NK-92 (cell line): Measurements from ENCODE around the gene TACR1.
"Not testable (repeated sequence)": the region's sequence is repeated elsewhere in the genome, so short reads cannot be mapped to it uniquely, and the experiment has no call there.

Source experiments
- DNase-seq: peaks from one replicate; lab custom pipeline; 2025; ENCODE audit not compliant: unreplicated experiment; lab: John Stamatoyannopoulos, UW

The TACR1 gene

GRCh38 chr2:75147884-75148283, 51.4 kb downstream of the TACR1 start:
- DNase-seq = not testable (repeated sequence)

DNA sequence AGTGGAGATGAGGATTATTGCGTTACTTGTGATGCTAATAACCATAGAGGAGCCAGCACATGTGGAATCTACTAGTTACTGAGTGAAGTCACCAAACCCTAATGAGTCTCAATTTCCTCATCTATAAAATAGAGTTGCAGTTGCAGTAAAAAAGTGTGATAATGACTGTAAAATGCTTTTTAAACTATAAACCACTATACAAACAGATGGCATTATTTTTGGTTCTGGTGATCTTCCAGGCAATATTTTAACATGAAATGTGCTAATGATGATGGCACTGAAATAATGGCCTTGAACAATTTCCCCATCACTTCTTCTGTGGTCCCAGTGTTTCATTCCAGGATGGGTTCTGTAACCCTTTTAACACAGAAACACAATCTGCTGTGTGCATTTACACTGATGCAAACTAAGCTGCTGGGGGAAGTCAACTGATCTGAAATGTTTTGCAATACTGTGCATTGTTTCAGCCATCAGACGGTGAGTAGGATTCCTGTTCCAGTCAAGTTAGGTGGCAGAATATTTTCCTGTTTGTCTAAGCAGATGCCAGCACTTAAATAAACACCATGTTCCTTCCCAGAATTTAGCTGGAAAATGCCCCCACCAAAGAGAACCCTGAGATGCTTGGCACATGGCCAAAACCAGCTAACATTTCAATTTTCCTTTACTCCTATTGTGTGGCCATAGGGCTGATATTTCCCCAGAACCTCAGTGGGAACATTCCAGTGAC, 52.6 kb downstream of the TACR1 start:
- DNase-seq = no peak

GRCh38 chr2:75146221-75146605, 53.1 kb downstream of the TACR1 start:
- DNase-seq = not testable (repeated sequence)

DNA sequence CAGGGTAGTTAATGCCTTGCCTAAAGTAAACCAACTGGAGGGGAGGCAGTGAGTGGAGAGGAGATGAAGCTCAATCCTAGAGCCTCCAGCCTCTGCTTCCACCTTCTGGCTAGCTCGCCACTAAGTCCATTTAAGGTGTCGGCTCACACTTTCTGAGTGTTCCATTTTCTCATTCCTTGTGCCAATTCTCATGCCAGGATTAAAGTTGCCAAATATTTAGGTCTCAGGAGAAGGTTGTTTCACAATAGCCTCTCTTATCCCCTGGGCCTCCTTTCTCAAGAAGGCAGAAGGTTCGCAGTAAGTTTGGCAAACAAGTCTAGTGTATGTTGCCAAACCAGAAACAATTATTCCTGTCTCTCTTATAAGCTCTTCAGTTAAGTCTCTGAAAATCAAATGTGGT, 57.2 kb downstream of the TACR1 start:
- DNase-seq = no peak

DNA sequence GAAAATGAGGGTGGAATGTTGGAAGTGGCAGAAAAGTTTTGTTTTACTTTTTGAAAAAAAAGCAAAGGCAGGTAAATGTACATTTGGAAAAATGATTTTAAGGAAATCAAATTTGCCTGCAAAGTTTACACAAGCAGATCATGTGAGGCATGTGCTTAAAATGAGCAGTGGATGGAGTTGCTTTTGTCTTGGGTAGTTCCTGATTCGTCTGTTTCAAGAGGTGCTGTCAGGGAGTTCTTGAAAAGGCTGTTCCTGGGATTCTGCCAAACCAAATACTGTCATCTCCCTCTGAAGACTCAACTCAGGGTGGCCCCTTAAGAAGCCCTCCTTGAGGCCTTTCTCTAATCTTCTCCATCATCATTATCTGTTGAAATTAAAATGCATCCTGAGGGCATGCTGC, 59.0 kb downstream of the TACR1 start:
- no peak for DNase-seq

DNA sequence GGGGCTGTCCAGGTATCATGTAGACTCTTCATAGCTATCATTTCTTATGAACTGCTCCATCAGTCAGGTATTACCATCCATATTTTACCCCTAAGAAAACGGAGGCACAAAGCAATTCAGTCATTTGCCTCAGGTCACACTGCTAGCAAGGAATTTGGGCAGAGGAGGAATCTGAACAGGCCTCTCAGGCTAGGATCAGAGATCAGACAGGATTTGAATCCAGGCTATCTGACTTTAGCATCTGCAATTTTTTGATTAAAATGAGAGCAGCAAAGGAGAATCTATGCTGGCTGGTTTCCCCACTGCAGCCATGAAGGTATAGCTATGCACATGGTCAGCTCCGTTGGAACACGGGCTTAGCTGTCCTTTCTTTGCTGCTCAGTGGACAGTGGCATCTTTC, 60.1 kb downstream of the TACR1 start:
- DNase-seq = no peak

- no peak for DNase-seq
These were observed 60.8 kb downstream of the TACR1 start for GRCh38 chr2:75138528-75138927.

GRCh38 chr2:75135776-75136400, 63.4 kb downstream of the TACR1 start:
- no peak for DNase-seq

DNA sequence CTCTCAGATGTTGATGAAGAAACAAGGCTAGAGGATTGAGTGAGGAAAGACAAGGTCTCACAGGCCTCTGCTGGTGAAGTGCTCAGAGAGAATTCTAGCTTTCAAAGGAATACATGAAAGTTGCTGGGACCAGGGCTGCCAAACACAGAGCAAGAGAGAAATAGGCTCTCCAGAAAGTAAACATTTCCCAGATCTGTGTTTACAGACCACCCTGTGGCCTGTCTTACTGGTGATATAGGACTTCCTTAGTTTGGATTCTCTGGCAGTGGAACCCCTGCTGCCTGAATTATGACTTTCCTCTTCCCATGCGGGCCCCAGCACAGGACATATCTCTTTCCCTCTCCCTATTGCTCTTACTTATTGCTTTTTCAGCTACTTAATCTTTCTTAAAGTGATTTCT, 64.5 kb downstream of the TACR1 start:
- DNase-seq = no peak

- DNase-seq = no peak
These were observed 65.4 kb downstream of the TACR1 start for GRCh38 chr2:75133621-75134570.

- no peak for DNase-seq
These were observed 69.1 kb downstream of the TACR1 start for GRCh38 chr2:75130171-75130570.

GRCh38 chr2:75123876-75124275, 75.4 kb downstream of the TACR1 start:
- no peak for DNase-seq

DNA sequence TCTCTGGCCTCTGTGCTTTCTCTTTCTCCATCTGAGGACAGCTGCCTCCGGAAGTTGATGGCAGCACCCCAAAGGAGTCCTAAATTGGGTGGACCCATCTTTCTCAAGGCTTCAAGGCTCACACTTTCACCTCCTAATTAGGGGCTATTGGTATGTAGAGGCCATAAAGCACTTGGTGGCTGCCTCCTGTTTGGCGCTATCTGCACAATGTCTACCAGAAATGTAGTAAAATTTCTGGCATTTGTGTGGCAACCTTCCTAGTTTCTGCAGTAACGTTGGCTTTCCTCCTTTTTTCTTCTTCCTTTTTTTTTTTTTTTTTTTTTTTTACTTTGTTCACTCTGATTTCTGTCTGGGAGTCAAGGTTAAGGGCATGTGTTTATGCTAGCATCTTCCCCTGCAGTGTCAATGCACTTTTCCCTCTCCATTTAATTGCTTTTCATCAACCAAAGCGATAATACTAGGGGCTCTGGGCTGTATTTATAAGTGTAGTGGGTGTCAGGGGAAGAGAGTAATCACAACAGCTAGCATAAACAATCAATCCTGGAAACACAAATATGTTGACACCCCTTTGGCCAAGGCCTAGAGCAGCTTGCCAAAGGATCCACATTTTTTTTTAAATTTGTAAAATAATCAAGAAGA, 86.0 kb downstream of the TACR1 start:
- no peak for DNase-seq

DNA sequence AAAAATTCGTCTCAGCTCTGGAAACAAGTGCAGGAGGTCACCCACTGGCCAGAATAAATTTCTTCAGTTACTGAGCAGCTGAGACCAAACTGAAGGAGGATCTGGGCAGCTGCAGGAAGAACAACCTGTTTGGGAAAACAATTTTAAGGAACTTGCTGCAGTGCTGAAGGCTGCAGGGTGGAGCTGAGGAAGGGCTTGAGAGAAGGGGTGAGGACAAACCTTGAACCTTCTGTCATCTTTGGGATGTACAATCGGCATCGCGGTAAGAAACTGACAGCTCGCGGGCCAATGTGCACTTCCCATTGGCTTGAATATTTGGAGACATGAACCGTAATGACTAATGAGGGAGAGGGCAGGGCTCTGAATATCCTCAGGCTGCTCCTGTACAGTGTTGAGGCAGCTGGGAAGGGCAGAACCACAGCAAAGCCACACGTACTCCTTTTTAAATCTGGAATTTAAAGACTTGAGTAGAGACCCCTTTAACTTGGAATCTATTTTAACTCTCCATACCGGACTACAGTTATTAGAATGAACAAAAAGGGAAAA, 90.3 kb downstream of the TACR1 start:
- no peak for DNase-seq

GRCh38 chr2:75102011-75102410, 97.3 kb downstream of the TACR1 start:
- DNase-seq = no peak

GRCh38 chr2:75100801-75101151, 98.5 kb downstream of the TACR1 start:
- no peak for DNase-seq

- no peak for DNase-seq
These were observed 99.1 kb downstream of the TACR1 start for GRCh38 chr2:75100011-75100800.

DNA sequence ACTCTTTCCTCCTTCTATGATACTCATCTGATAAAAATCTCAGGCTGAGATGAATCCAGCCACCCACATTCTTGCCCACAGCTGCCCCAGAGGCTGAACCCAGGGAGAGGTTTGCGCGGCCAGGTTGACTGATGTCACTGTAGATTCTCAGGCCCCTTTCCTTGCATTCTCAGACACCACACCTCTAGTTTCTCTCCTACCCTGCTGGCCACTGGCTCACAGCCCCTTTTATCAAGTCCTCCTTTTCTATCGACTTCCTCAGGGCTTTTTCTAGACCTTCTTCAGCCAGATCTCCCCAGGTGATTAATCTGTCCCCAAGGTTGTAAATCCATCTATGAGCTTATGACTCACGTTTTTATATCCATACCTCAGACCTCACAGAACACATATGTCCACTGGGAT, 99.8 kb downstream of the TACR1 start:
- no peak for DNase-seq

DNA sequence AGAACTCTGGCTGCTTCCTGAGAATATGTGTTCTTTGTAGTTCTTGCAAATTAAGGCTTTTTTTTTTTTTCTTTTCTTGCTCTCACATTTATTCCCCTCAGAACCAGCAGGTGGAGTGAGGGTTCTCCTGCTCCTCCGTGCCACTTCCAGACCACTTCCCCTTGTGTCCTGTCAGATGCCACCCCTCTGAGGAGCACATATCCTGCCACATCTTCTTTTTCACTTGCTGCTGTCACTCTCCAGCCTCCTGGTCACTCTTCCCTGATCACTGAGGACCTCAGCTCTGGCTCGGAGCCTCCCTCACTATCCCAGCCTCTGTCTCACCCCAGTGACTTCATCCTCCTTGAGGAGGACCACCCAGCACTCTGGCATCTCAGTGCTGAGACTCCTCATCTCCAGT, 100.5 kb downstream of the TACR1 start:
- no peak for DNase-seq

- no peak for DNase-seq
These were observed 101.5 kb downstream of the TACR1 start for GRCh38 chr2:75097831-75098230.
